Spleen (tissue), 11 donors: ENCODE data around the gene SLC24A3. TPM values are rescaled to one million over a fixed set of nuclear protein-coding genes. Genes with fewer than 3 reads are reported as not detected.

Experiments used
- DNase-seq: peaks from one replicate; pipeline ENCODE4 v3.0.0-alpha.2; 2020
- H3K27ac ChIP-seq, 8 donors: fragments of 200-600 bp; sonication (generic) in 7 of 8; 1 replicate in 4 of 8; 2 replicates in 4 of 8; pipeline versions ENCODE4 v1.5.0 to v1.8.0; 2016 to 2021; ENCODE audit warnings: inconsistent platforms in 4 of 8, mild to moderate bottlenecking in 4 of 8, moderate library complexity in 1 of 8
- H3K27me3 ChIP-seq, 7 donors: fragments of 200-600 bp; sonication (generic) in 6 of 7; replicated peaks in 1 of 7; 1 replicate in 4 of 7; 2 replicates in 3 of 7; pipeline versions ENCODE4 v1.5.0 to v1.8.0; 2016 to 2021; ENCODE audit warnings: inconsistent platforms in 3 of 7, mild to moderate bottlenecking in 1 of 7
- H3K36me3 ChIP-seq, 6 donors: fragments of 200-600 bp; sonication (generic) in 5 of 6; 1 replicate in 4 of 6; 2 replicates in 2 of 6; pipeline versions ENCODE4 v1.5.0 to v1.8.0; 2016 to 2021; ENCODE audit warnings: inconsistent platforms in 2 of 6
- H3K4me1 ChIP-seq, 6 donors: fragments of 200-600 bp; sonication (generic) in 5 of 6; 1 replicate in 3 of 6; 2 replicates in 3 of 6; pipeline versions ENCODE4 v1.5.0 to v1.8.0; 2016 to 2021; ENCODE audit warnings: inconsistent platforms in 3 of 6
- H3K4me3 ChIP-seq, 8 donors: fragments of 200-600 bp; sonication (generic) in 7 of 8; 1 replicate in 4 of 8; 2 replicates in 4 of 8; pipeline versions ENCODE4 v1.5.0 to v1.8.0; 2016 to 2021; ENCODE audit warnings: inconsistent platforms in 4 of 8, mild to moderate bottlenecking in 4 of 8, moderate library complexity in 2 of 8
- H3K9me3 ChIP-seq, 8 donors: fragments of 200-600 bp; sonication (generic) in 7 of 8; 1 replicate in 4 of 8; 2 replicates in 4 of 8; pipeline versions ENCODE4 v1.5.0 to v1.8.0; 2016 to 2021; ENCODE audit warnings: inconsistent platforms in 4 of 8
- POLR2A ChIP-seq, 3 donors: fragments of 450-650 bp; IDR thresholded peaks; one replicate each; pipeline ENCODE4 v1.5.1; 2017; ENCODE audit warnings: antibody characterized with exemption in 3 of 3, mild to moderate bottlenecking in 1 of 3
- POLR2AphosphoS5 ChIP-seq, 3 donors: sonication (generic); formaldehyde crosslinking; IDR thresholded peaks; one replicate each; pipeline ENCODE4 v1.5.1; 2017; ENCODE audit warnings: antibody characterized with exemption in 3 of 3
- WGBS, 5 donors: extraction: QIAGEN DNeasy Blood & Tissue Kit in 3 of 5; methylation state at CpG; one replicate each; pipeline versions ENCODE4 v1.1.5 to v1.1.7; 2013 to 2018; 5-methylcytosine and 5-hydroxymethylcytosine counted together
- intact Hi-C: fragments of 100-400 bp; cut with DNase I; formaldehyde crosslinking; loops from one replicate; pipeline ENCODE4 v1.15.0; 2023; ENCODE audit warnings: low total_unique reads
- polyA plus RNA-seq, 3 donors: library from polyadenylated mRNA; stranded (reverse); fragments of 200-250 nt; gene quantifications; one replicate each; pipeline ENCODE4 v1.2.1, GENCODE V29; 2013
- total RNA-seq, 7 donors: library from RNA; depleted of rRNA in 3 of 7; stranded (reverse); fragments of >200 nt in 3 of 7; fragmentation: NEBNext Ultra II Directional in 4 of 7; extraction: Animal tissue kit (Norgen Biotek cat#: 25700) in 4 of 7; gene quantifications; one replicate each; pipeline versions ENCODE4 v1.1.0 to v1.2.1, GENCODE V29; 2016 to 2021
- TF ChIP-seq, protein P1 (sequence below), 11 experiments: fragments of 200-600 bp in 7 of 11; fragments of 450-650 bp in 4 of 11; sonication (generic) in 4 of 11; IDR thresholded peaks in 8 of 11; conservative IDR thresholded peaks in 3 of 11; 1 replicate in 7 of 11; 2 replicates in 4 of 11; pipeline versions ENCODE4 v1.4.0 to v1.8.0; 2016 to 2021; ENCODE audit warnings: antibody characterized with exemption in 11 of 11, inconsistent platforms in 4 of 11, mild to moderate bottlenecking in 1 of 11
- donor health status: healthy with polysubstance abuse.
- donor health status: DM: no; HTN: no; CAD: no; lungs with moderate emphysema.
- donor health status: DM: no; HTN: no; CAD: no.
- donor health status: Bipolar disorder and iron deficiency.
- donor health status: healthy.
- donor health status: DM: no; HTN: no; CAD: no.
- donor health status: DM: yes; HTN: yes; CAD: no.

The SLC24A3 gene
- total and polyA plus RNA-seq, 10 donors: 0.37 to 3.9 (median 2.6) TPM

DNA sequence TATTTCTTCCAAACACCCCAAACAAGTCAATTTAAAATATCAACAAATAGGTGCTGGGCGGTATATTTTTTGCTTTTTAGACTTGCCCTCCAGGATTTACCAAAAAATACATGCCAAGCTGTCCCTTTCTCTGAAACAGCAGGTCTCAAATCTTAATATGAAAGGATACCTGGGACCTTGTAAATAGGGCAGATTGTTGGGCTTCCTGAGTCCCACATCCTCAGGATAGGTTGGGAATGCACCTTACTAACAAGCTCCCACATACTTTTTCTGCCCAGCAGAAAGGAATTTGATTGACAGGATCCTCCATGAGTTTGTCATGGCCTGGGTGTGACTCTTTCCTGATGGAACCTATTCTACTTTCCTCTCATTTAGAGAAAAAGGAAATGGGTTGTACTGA lies 4.9 kb upstream of the SLC24A3 start:
- 67 to 86% (median 82%) methylated on average over 1 of the region's 1 CpG for WGBS, 5 donors
- H3K4me1 ChIP-seq: peaks cover 0 to 18% (median 11%) of the 10 kb centered on the region in 6 donors
- DNase-seq: no peak
- H3K9me3 ChIP-seq: no peaks in the 10 kb centered on the region
- H3K36me3 ChIP-seq: no peaks in the 10 kb centered on the region
- H3K4me3 ChIP-seq: no peak overlapping the region
- intact Hi-C loops: loop anchor here (10.0 kb wide), 1 partner anchor 457 kb away; no protein-coding TSS in a partner anchor
- TF ChIP-seq POLR2AphosphoS5 (IDR thresholded peaks at IDR 0.05): no peak
- TF ChIP-seq, protein P1, sequence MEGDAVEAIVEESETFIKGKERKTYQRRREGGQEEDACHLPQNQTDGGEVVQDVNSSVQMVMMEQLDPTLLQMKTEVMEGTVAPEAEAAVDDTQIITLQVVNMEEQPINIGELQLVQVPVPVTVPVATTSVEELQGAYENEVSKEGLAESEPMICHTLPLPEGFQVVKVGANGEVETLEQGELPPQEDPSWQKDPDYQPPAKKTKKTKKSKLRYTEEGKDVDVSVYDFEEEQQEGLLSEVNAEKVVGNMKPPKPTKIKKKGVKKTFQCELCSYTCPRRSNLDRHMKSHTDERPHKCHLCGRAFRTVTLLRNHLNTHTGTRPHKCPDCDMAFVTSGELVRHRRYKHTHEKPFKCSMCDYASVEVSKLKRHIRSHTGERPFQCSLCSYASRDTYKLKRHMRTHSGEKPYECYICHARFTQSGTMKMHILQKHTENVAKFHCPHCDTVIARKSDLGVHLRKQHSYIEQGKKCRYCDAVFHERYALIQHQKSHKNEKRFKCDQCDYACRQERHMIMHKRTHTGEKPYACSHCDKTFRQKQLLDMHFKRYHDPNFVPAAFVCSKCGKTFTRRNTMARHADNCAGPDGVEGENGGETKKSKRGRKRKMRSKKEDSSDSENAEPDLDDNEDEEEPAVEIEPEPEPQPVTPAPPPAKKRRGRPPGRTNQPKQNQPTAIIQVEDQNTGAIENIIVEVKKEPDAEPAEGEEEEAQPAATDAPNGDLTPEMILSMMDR (IDR thresholded peaks at IDR 0.05 in 8 of 11, conservative IDR thresholded peaks at IDR 0.05 in 3 of 11): no peak
- peaks cover 0 to 59% (median 18%) of the 10 kb centered on the region in 7 donors for H3K27me3 ChIP-seq
- H3K27ac ChIP-seq: no peak overlapping the region

DNA sequence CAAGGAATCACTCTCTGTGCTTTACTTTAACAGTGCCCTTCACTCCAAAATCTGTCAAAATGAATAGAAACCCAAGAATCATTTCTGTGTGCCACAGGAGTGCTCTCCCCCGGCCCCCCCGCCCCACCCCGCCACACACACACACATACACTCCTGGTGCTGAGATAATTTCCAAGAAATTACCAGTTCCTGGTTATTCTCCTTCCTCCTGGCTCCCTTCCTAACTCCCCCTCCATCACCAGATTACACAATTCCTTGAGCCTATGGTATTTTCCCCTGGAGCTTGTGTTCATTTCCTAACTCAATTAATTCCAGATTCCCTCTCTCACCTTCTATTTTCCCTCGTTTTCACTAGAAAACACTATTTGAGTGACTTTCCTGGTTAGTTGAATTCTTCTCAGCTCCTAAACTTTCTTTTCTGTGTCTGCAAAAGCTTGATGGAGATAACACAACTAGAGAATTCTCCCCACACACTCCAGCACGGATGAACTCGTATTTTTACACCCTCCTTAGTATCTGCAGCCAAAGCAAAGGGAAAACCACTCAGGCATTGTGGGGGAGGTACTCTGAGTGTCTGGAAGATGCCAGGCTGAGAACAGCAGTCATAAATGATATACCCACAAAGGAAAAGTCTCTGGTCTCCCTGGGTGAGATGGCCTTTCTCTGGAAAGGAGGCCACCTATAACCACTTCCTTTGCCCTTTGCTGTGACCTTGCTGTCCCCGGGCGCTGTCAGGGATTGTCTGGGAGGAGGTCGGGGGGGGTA lies 1.9 kb upstream of the SLC24A3 start:
- H3K27me3 ChIP-seq: peaks cover 0 to 76% (median 24%) of the 10 kb centered on the region in 7 donors
- H3K9me3 ChIP-seq: no peaks in the 10 kb centered on the region
- H3K4me1 ChIP-seq: peaks cover 0 to 33% (median 17%) of the 10 kb centered on the region in 6 donors
- 55 to 73% (median 65%) methylated on average over 8 to 9 of the region's 9 CpGs for WGBS, 5 donors
- no peaks in the 10 kb centered on the region for H3K36me3 ChIP-seq
- intact Hi-C loops: no loop called here
- no peak for DNase-seq
- peak overlapping the region in 1 of 8 donors; percentile 46 for H3K27ac ChIP-seq
- TF ChIP-seq POLR2A (IDR thresholded peaks at IDR 0.05) (no peak), POLR2AphosphoS5 (IDR thresholded peaks at IDR 0.05) (no peak)
- TF ChIP-seq, protein P1 (IDR thresholded peaks at IDR 0.05 in 8 of 11, conservative IDR thresholded peaks at IDR 0.05 in 3 of 11): no peak
- no peak overlapping the region for H3K4me3 ChIP-seq

DNA sequence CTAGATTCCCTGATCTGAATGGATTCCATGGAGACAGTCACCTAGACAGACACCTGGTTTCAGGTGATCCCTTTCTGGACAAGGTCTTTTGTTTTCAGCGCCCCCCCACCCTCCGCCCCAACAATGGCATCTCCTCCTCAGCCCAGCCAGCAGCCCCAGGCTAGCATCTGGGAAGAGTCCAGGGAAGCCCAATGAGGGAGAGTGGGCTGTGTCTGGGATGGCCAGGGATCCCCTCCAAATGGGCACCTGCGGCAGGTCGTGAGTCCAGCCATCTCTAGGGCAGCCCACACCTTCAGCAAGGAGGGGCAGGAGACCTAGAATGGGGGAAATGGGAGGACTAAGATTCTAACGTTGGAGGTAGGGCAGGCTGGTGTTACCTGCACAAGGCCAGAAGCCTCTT lies 1.2 kb upstream of the SLC24A3 start:
- intact Hi-C loops: no loop called here
- peaks cover 0 to 72% (median 24%) of the 10 kb centered on the region in 7 donors for H3K27me3 ChIP-seq
- 71 to 84% (median 77%) methylated on average over 5 of the region's 5 CpGs for WGBS, 5 donors
- H3K36me3 ChIP-seq: no peaks in the 10 kb centered on the region
- H3K9me3 ChIP-seq: no peaks in the 10 kb centered on the region
- peak overlapping the region in 1 of 8 donors; percentile 46 for H3K27ac ChIP-seq
- DNase-seq: no peak
- TF ChIP-seq POLR2AphosphoS5 (IDR thresholded peaks at IDR 0.05): no peak
- no peak for TF ChIP-seq POLR2A (IDR thresholded peaks at IDR 0.05)
- TF ChIP-seq, protein P1 (IDR thresholded peaks at IDR 0.05 in 8 of 11, conservative IDR thresholded peaks at IDR 0.05 in 3 of 11): no peak
- peaks cover 0 to 33% (median 17%) of the 10 kb centered on the region in 6 donors for H3K4me1 ChIP-seq
- peak overlapping the region in 3 of 8 donors; percentile 45 to 68 (median 45) for H3K4me3 ChIP-seq
